ENCODE data around the gene RNF31. TPM values are rescaled to one million over a fixed set of nuclear protein-coding genes. Genes with fewer than 3 reads are reported as not detected.

The RNF31 gene
- total and polyA plus RNA-seq, 2 donors (not counting 3 experiments of a cell fraction or from before 2014, with no cell fraction given) = 32.3 to 69.7 TPM

DNA sequence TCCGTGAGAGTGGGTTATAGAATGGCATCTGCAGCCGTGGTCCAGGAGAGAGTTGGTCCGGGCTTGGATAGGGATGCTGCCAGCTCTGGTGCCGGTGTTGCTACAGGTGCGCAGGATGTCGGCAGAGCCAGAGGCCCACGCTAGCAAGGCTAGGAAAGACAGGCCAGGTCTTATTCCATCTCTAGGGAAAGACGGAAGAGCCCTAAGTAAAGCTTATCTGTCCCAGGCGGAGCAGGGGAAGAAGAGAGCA is 11.8 kb upstream of the RNF31 start:
- TF ChIP-seq MYC (IDR thresholded peaks at IDR 0.05; ENCODE audit: low read depth, low read length) = no peak
- TF ChIP-seq POLR2A (IDR thresholded peaks at IDR 0.05; ENCODE audit: low read depth, low read length) = no peak
- TF ChIP-seq, protein P1, sequence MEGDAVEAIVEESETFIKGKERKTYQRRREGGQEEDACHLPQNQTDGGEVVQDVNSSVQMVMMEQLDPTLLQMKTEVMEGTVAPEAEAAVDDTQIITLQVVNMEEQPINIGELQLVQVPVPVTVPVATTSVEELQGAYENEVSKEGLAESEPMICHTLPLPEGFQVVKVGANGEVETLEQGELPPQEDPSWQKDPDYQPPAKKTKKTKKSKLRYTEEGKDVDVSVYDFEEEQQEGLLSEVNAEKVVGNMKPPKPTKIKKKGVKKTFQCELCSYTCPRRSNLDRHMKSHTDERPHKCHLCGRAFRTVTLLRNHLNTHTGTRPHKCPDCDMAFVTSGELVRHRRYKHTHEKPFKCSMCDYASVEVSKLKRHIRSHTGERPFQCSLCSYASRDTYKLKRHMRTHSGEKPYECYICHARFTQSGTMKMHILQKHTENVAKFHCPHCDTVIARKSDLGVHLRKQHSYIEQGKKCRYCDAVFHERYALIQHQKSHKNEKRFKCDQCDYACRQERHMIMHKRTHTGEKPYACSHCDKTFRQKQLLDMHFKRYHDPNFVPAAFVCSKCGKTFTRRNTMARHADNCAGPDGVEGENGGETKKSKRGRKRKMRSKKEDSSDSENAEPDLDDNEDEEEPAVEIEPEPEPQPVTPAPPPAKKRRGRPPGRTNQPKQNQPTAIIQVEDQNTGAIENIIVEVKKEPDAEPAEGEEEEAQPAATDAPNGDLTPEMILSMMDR (IDR thresholded peaks at IDR 0.05; ENCODE audit: extremely low read depth in 1 of 2, insufficient read depth in 1 of 2, low read depth in 1 of 2, low read length in 2 of 2) = no peak
- no peak for TF ChIP-seq EZH2 (IDR thresholded peaks at IDR 0.05; ENCODE audit: borderline replicate concordance, low read depth, low read length, severe bottlenecking)
- no peak for TF ChIP-seq POLR2AphosphoS5 (IDR thresholded peaks at IDR 0.05; ENCODE audit: insufficient read depth, low read depth, low read length)
- Histone ChIP-seq H3K4me1 (ENCODE audit: control insufficient read depth, extremely low read depth, insufficient read depth, low read length) (peaks cover 15% of the 10 kb centered on the region), H3K4me3 (replicated peaks in 1 of 3; ENCODE audit: insufficient read depth in 1 of 3, low read depth in 1 of 3, low read length in 3 of 3) (peak overlapping the region; percentile 5 to 93 (median 56)), H3K36me3 (ENCODE audit: control insufficient read depth in 2 of 2, extremely low read depth in 1 of 2, insufficient read depth in 2 of 2, low read length in 2 of 2) (peaks cover 6 to 19% of the 10 kb centered on the region in 2 experiments), H3K79me2 (ENCODE audit: control insufficient read depth, insufficient read depth, low read length) (peaks cover 14% of the 10 kb centered on the region), H3K9me3 (replicated peaks; ENCODE audit: control insufficient read depth, insufficient read depth, low read length) (no peaks in the 10 kb centered on the region), H4K20me1 (replicated peaks; ENCODE audit: control insufficient read depth, extremely low read depth, insufficient read depth, low read length) (no peaks in the 10 kb centered on the region), H3K9ac (replicated peaks; ENCODE audit: extremely low read depth, insufficient read depth, low read length) (peak overlapping the region; percentile 20), H3K27me3 (ENCODE audit: control insufficient read depth in 2 of 2, insufficient read depth in 2 of 2, low read length in 2 of 2) (no peaks in the 10 kb centered on the region), H3K27ac (ENCODE audit: insufficient read depth, low read depth, low read length) (no peak overlapping the region), H3K9me1 (replicated peaks; ENCODE audit: control insufficient read depth, extremely low read depth, insufficient read depth, low read length) (no peaks in the 10 kb centered on the region), H2AFZ (ENCODE audit: low read depth, low read length) (peak overlapping the region; percentile 99), H3K4me2 (ENCODE audit: insufficient read depth, low read length) (peak overlapping the region; percentile 67)
- intact Hi-C loops (cut with micrococcal nuclease) = no loop called here
- FAIRE-seq (no peak), DNase-seq (ENCODE audit: low read depth, low spot score) (no peak)
- BruUV-seq (replicated peaks) = no TSS peak
- ChIA-PET POLR2A (interaction anchor here (1.2 to 1.5 kb wide), 2 partner anchors 11 to 21 kb away, joined by 8 to 10 read pairs; partner anchors contain the start of genes DCAF11, NRL, PSME2 and RNF31), CTCF (interaction anchor here (1.0 to 2.6 kb wide), 7 partner anchors 11 to 77 kb away, joined by 3 to 15 read pairs (median 9); partner anchors contain the start of genes DCAF11, IRF9, NRL and PSME2)
- dilution Hi-C loops (cut with MboI; ENCODE audit: extremely low pct_ligation_motif_present, low sequenced_read_pairs) = no loop called here
